B cell (primary cell): ENCODE results near the gene CFAP119. TPM values are rescaled to one million over a fixed set of nuclear protein-coding genes. Genes with fewer than 3 reads are reported as not detected.
"Not testable (repeated sequence)": the region's sequence is repeated elsewhere in the genome, so short reads cannot be mapped to it uniquely, and the experiment has no call there.

Experiments
- ATAC-seq: fragments of 200-7000 bp; cut with Tn5 transposase; one replicate; pipeline ENCODE4 v1.10.0; 2021; ENCODE audit warnings: low read depth, mild to moderate bottlenecking, moderate number of reproducible peaks, moderate library complexity
- CTCF ChIA-PET: fragments of 350-600 bp; sonication (Branson Sonifier 250); formaldehyde crosslinking; loops from one replicate; lab custom pipeline; 2021; ENCODE audit warnings: antibody characterized with exemption, inconsistent platforms; lab: Charles Lee
- POLR2A ChIA-PET: fragments of 350-600 bp; sonication (Branson Sonifier 250); formaldehyde crosslinking; loops from one replicate; lab custom pipeline; 2021; ENCODE audit warnings: antibody characterized with exemption; lab: Charles Lee
- DNase-seq: peaks from one replicate; pipeline ENCODE4 v3.0.0; 2013
- H2AFZ ChIP-seq: 2 replicates; pipeline ENCODE4 v1.6.1; 2012; ENCODE audit warnings: mild to moderate bottlenecking, low read depth, low read length; ENCODE audit not compliant: insufficient read depth, poor library complexity, severe bottlenecking
- H3K27ac ChIP-seq, 2 donors: 1 replicate in 1 of 2; 2 replicates in 1 of 2; pipeline ENCODE4 v1.5.1; 2012 to 2013; ENCODE audit warnings: low read length in 2 of 2, mild to moderate bottlenecking in 2 of 2, moderate library complexity in 1 of 2
- H3K27me3 ChIP-seq, 4 experiments: fragments of 200-600 bp in 1 of 4; sonication (generic) in 1 of 4; replicated peaks in 1 of 4; 1 replicate in 2 of 4; 2 replicates in 2 of 4; pipeline versions ENCODE4 v1.6.1 to v1.7.0; 2013 to 2016; ENCODE audit warnings: low read length in 3 of 4, mild to moderate bottlenecking in 2 of 4, mixed read lengths in 1 of 4, moderate library complexity in 1 of 4; ENCODE audit not compliant: insufficient read depth in 4 of 4, control insufficient read depth in 3 of 4; ENCODE audit errors: control extremely low read depth in 1 of 4
- H3K36me3 ChIP-seq, 2 experiments: replicated peaks in 1 of 2; 1 replicate in 1 of 2; 2 replicates in 1 of 2; pipeline versions ENCODE4 v1.6.1 to v1.7.1; 2013; ENCODE audit warnings: low read length in 1 of 2; ENCODE audit not compliant: insufficient read depth in 2 of 2, control insufficient read depth in 1 of 2; ENCODE audit errors: control extremely low read depth in 1 of 2, extremely low read depth in 1 of 2
- H3K4me1 ChIP-seq, 2 donors: fragments of 200-600 bp in 1 of 2; sonication (generic) in 1 of 2; 1 replicate in 1 of 2; 2 replicates in 1 of 2; pipeline versions ENCODE4 v1.5.1 to v1.6.1; 2013 to 2017; ENCODE audit warnings: low read length in 2 of 2; ENCODE audit not compliant: control insufficient read depth in 2 of 2, insufficient read depth in 2 of 2
- H3K4me2 ChIP-seq: replicated peaks from 2 replicates; pipeline ENCODE3; 2012; ENCODE audit warnings: mild to moderate bottlenecking, low read depth, low read length; ENCODE audit not compliant: poor library complexity, severe bottlenecking
- H3K4me3 ChIP-seq, 5 experiments: fragments of 200-600 bp in 1 of 5; sonication (generic) in 1 of 5; 1 replicate in 3 of 5; 2 replicates in 2 of 5; pipeline versions ENCODE4 v1.5.1 to v1.7.0; 2011 to 2016; ENCODE audit warnings: low read length in 4 of 5, mild to moderate bottlenecking in 4 of 5, low read depth in 2 of 5, control low read depth in 1 of 5, moderate library complexity in 1 of 5; ENCODE audit not compliant: insufficient read depth in 1 of 5; ENCODE audit errors: control extremely low read depth in 1 of 5, extremely low read depth in 1 of 5
- H3K79me2 ChIP-seq: fragments of 200-600 bp; sonication (generic); one replicate; pipeline ENCODE4 v1.6.0; 2016; ENCODE audit warnings: low read length; ENCODE audit not compliant: control insufficient read depth, insufficient read depth
- H3K9ac ChIP-seq: fragments of 200-600 bp; sonication (generic); 2 replicates; pipeline ENCODE4 v1.6.1; 2017; ENCODE audit warnings: mild to moderate bottlenecking, low read length, moderate library complexity
- H3K9me3 ChIP-seq, 3 donors: one replicate each; pipeline versions ENCODE4 v1.6.1 to v1.7.1; 2013; ENCODE audit warnings: low read length in 2 of 3; ENCODE audit not compliant: control insufficient read depth in 2 of 3, insufficient read depth in 1 of 3; ENCODE audit errors: control extremely low read depth in 1 of 3
- H4K20me1 ChIP-seq: 2 replicates; pipeline ENCODE4 v1.6.0; 2012; ENCODE audit warnings: mild to moderate bottlenecking, low read length; ENCODE audit not compliant: insufficient read depth, control insufficient read depth, poor library complexity, severe bottlenecking
- H3K27ac Mint-ChIP-seq: one replicate; pipeline ENCODE4 v1.8.0; 2021; ENCODE audit warnings: mixed read lengths
- H3K27me3 Mint-ChIP-seq: one replicate; pipeline ENCODE4 v1.8.0; 2021; ENCODE audit warnings: mixed read lengths
- H3K4me1 Mint-ChIP-seq: one replicate; pipeline ENCODE4 v1.8.0; 2021; ENCODE audit warnings: mixed read lengths
- H3K4me3 Mint-ChIP-seq: one replicate; pipeline ENCODE4 v1.8.0; 2021; ENCODE audit warnings: mixed read lengths
- H3K9me3 Mint-ChIP-seq: one replicate; pipeline ENCODE4 v1.8.0; 2022; ENCODE audit warnings: mixed read lengths; ENCODE audit not compliant: insufficient read depth
- EZH2 ChIP-seq: IDR thresholded peaks from 2 replicates; pipeline ENCODE4 v1.6.1; 2012; ENCODE audit warnings: borderline replicate concordance, low read depth, mild to moderate bottlenecking, moderate library complexity, low read length; ENCODE audit not compliant: insufficient read depth, poor library complexity, severe bottlenecking
- WGBS: methylation state at CpG from one replicate; pipeline ENCODE4 v1.1.5; 2013; ENCODE audit warnings: missing lambda C conversion rate; ENCODE audit not compliant: insufficient coverage; 5-methylcytosine and 5-hydroxymethylcytosine counted together
- intact Hi-C: fragments of 100-400 bp; cut with micrococcal nuclease; formaldehyde crosslinking; loops from one replicate; pipeline ENCODE4 v1.10.0; 2022
- polyA minus RNA-seq: library from RNA; depleted of rRNA, polyadenylated mRNA; stranded (reverse); fragments of >200 nt; gene quantifications from 2 replicates; pipeline ENCODE4 v1.2.3, GENCODE V29; 2012
- polyA plus RNA-seq: library from polyadenylated mRNA; depleted of rRNA; stranded (reverse); fragments of >200 nt; gene quantifications from 2 replicates; pipeline ENCODE4 v1.2.3, GENCODE V29; 2012
- total RNA-seq, 2 donors: library from RNA; stranded (reverse); fragments of 120-200 nt in 1 of 2; gene quantifications; 1 replicate in 1 of 2; 2 replicates in 1 of 2; pipeline versions ENCODE4 v1.2.3 to v1.2.4, GENCODE V29; 2013 to 2022
- TF ChIP-seq, protein P1 (sequence below): fragments of 200-600 bp; IDR thresholded peaks from one replicate; pipeline ENCODE4 v1.8.0; 2022; ENCODE audit warnings: antibody characterized with exemption, mild to moderate bottlenecking

The CFAP119 gene
- total RNA-seq (9.3 and 11.7 TPM in 2 replicates), polyA plus RNA-seq (8.5 and 10.4 TPM in 2 replicates), polyA minus RNA-seq (2.7 and 3.1 TPM in 2 replicates)
- 3.2 TPM for total RNA-seq (2013)

DNA sequence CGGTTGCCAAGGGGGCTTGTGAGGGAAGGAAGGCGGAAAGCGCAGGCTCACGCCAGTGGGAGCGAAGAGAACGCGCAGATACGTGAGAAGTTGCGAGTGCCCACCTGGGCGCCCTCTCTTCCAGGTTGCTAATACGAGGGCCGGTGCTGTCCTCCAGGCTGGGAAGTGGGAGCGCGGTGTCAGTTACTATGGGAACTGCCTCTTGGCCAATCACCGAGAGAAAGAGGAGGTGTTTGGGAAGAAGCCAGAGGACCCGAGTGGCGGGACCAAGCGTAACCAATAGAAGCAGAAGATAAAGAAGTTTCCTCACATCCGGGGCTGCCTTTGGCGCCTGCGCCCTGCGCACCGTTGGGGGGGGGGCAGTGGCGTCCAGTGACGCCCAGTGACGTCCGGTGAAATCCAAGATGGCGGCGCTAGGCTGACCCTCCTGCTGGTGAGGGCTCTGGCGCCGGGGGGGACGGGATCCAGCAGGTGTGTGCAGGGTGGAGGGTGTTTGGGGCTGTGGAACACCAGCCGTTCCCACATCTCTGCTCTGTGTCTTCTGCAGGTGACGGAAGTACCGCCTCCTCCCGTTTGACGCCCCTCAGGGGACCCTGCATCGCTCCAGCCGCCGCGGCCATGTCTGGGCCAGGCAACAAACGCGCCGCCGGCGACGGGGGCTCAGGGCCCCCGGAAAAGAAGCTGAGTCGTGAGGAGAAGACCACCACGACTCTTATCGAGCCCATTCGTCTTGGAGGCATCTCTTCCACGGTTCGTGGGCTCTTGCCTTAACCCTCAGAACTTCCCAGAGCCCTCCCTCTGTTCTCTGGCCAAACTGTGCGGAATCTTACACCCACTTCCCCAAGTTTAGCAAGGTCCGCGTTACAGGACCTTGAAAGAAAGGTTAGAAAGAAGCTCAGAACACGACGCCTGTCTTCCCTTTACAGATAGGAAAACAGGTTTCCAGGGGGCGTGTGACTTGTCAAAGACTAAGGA lies at the start of gene CFAP119, which contains the start of gene RNF40:
Gene CFAP119, minus strand, starts transcription at position 135 of the 975 bp plus-strand sequence. CDS start 314 bp downstream, outside the sequence.
Gene RNF40, plus strand, starts transcription at position 395 of the 975 bp plus-strand sequence. Its CDS starts 224 bp downstream, at position 619.
- no peaks in the 10 kb centered on the region for H3K27me3 ChIP-seq
- no peaks in the 10 kb centered on the region for H3K9me3 Mint-ChIP-seq
- WGBS = under 1% methylated on average over 60 of the region's 60 CpGs

DNA sequence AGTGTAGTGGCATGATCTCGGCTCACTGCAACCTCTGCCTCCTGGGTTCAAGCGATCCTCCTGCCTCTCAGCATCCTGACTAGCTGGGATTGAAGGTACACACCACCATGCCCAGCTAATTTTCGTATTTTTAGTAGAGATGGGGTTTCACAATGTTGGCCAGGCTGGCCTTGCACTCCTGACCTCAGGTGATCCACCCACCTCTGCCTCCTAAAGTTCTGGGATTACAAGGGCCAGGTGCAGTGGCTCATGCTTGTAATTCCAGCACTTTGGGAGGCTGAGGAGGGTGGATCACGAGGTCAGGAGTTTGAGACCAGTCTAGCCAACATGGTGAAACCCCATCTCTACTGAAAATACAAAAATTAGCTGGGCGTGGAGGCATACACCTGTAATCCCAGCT lies 47.8 kb upstream of the CFAP119 start:
- H3K4me2 ChIP-seq, H3K36me3 ChIP-seq, ATAC-seq, H3K27ac Mint-ChIP-seq, H4K20me1 ChIP-seq, H3K27me3 ChIP-seq, H3K9me3 Mint-ChIP-seq, H3K9me3 ChIP-seq, H3K4me3 Mint-ChIP-seq, H3K27ac ChIP-seq, CTCF ChIA-PET, H3K4me3 ChIP-seq, H3K79me2 ChIP-seq, H3K9ac ChIP-seq, POLR2A ChIA-PET, H3K27me3 Mint-ChIP-seq, H2AFZ ChIP-seq, DNase-seq: not testable (repeated sequence)
- H3K4me1 ChIP-seq = peaks cover 17 to 30% of the 10 kb centered on the region in 2 donors
- H3K4me1 Mint-ChIP-seq = peaks cover 28% of the 10 kb centered on the region
- WGBS = 77% methylated on average over 3 of the region's 5 CpGs
- intact Hi-C loops = loop anchor here (5.0 kb wide), 1 partner anchor 93 kb away; no protein-coding TSS in a partner anchor

More for the DNA sequence above, at the start of gene CFAP119, which contains the start of gene RNF40:
- Histone ChIP-seq H3K27ac (peak within 1 kb of the TSS; percentile 57 to 91), H3K9me3 (no peaks in the 10 kb centered on the region), H3K4me3 (peak within 1 kb of the TSS; percentile 82 to 93 (median 90)), H3K36me3 (peaks cover 0 to 44% of the 10 kb centered on the region in 2 experiments), H3K4me1 (peaks cover 24 to 37% of the 10 kb centered on the region in 2 donors), H3K79me2 (peaks cover 33% of the 10 kb centered on the region), H4K20me1 (peaks cover 43% of the 10 kb centered on the region), H3K4me2 (peak within 1 kb of the TSS; percentile 97), H2AFZ (peak within 1 kb of the TSS; percentile 94), H3K9ac (peak within 1 kb of the TSS; percentile 96)
- ATAC-seq = peak; percentile 92
- no peaks in the 10 kb centered on the region for H3K27me3 Mint-ChIP-seq
- ChIA-PET POLR2A (interaction anchor here (0.8 to 2.1 kb wide), 2 partner anchors 14 to 180 kb away, joined by 3 to 9 read pairs; partner anchors contain the start of gene PHKG2), CTCF (interaction anchor here (0.7 kb wide), 1 partner anchor 51 kb away, joined by 3 read pairs; no protein-coding TSS in a partner anchor)
- H3K4me1 Mint-ChIP-seq = peaks cover 36% of the 10 kb centered on the region
- DNase-seq = peak; percentile 95
- peak within 1 kb of the TSS; percentile 98 for H3K4me3 Mint-ChIP-seq
- no peak for TF ChIP-seq EZH2
- TF ChIP-seq, protein P1, sequence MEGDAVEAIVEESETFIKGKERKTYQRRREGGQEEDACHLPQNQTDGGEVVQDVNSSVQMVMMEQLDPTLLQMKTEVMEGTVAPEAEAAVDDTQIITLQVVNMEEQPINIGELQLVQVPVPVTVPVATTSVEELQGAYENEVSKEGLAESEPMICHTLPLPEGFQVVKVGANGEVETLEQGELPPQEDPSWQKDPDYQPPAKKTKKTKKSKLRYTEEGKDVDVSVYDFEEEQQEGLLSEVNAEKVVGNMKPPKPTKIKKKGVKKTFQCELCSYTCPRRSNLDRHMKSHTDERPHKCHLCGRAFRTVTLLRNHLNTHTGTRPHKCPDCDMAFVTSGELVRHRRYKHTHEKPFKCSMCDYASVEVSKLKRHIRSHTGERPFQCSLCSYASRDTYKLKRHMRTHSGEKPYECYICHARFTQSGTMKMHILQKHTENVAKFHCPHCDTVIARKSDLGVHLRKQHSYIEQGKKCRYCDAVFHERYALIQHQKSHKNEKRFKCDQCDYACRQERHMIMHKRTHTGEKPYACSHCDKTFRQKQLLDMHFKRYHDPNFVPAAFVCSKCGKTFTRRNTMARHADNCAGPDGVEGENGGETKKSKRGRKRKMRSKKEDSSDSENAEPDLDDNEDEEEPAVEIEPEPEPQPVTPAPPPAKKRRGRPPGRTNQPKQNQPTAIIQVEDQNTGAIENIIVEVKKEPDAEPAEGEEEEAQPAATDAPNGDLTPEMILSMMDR = no peak
- H3K27ac Mint-ChIP-seq = peak within 1 kb of the TSS; percentile 95
- intact Hi-C loops = loop anchor here (1.0 to 5.0 kb wide), 8 partner anchors 14 to 270 kb away; partner anchors contain the start of genes ORAI3, PHKG2 and STX4

DNA sequence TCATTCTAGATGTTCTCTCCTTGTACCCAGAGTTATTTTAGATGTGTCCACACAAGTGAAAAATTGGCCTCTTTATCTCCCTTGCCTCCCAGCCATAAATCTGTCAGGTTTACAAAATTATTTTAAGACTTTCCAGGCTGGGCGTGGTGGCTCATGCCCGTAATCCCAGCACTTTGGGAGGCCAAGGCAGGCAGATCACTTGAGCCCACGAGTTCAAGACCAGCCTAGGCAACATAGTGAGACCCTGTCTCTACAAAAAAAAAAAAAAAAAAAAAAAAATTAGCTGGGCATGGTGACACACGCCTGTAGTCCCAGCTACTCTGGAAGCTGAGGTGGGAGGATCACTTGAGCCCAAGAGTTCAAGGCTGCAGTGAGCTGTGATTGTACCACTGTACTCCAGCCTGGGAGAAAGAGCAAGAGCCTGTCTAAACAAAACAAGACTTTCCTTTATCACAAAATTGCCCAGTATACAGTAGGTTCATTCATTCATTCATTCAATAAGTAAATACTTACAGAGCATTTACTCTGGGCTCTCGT lies 47.1 kb upstream of the CFAP119 start:
- H3K4me2 ChIP-seq, H4K20me1 ChIP-seq, H3K27me3 ChIP-seq, H3K9me3 Mint-ChIP-seq, POLR2A ChIA-PET, H3K27ac Mint-ChIP-seq, H3K27me3 Mint-ChIP-seq, H2AFZ ChIP-seq, H3K9me3 ChIP-seq, ATAC-seq, CTCF ChIA-PET, H3K4me3 ChIP-seq, H3K79me2 ChIP-seq, H3K36me3 ChIP-seq, H3K4me3 Mint-ChIP-seq, H3K27ac ChIP-seq, H3K9ac ChIP-seq, intact Hi-C loops, DNase-seq: not testable (repeated sequence)
- H3K4me1 Mint-ChIP-seq = peaks cover 21% of the 10 kb centered on the region
- WGBS = 67% methylated on average over 3 of the region's 5 CpGs
- peaks cover 14 to 24% of the 10 kb centered on the region in 2 donors for H3K4me1 ChIP-seq
